ENCODE data around the gene METTL14.

DNA sequence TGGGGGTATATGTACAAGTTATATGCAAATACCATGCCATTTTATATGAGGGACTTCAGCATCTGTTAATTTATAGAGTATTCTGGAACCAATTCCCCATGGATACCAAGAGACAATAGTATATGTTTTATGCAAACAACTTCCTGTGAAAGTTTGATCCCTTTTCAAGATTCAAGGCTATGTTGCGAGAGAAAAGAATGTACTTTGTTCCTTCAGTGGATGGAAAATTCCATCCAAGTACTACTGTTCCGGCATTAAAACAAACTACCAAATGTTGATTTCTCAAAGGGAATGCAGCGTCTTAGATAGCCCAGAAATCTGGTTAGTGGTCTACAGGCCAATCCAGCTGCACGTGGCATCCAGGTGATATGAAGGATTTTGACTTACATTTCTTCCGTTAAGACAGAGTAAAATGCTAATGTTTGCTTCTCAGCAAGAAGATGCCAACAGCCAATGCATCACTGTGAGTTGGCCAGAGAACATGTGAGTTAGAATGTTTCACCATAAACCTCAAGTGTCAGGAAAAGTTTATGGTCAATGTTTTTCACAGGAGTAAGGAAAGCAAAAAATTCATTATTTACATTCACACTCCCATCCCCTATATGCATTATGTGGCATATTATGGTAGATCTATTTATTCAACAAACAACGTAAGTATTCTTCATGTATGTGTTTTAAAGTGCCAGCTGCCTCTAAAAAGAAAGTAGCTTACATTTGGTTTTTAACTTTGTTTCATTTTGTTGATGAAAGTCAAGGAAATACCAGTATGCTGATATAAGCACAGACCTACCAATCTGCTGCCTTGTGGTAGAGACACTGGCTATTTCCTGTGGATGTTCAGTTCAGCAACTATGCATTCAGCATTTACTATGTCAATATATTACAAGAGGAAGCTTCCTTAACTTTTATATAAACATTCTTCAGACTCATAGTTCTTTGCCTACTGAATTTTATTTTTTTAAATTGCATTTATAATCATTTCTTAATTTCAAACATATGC lies 44.4 kb downstream of the METTL14 start:
- TF ChIP-seq, protein P1, sequence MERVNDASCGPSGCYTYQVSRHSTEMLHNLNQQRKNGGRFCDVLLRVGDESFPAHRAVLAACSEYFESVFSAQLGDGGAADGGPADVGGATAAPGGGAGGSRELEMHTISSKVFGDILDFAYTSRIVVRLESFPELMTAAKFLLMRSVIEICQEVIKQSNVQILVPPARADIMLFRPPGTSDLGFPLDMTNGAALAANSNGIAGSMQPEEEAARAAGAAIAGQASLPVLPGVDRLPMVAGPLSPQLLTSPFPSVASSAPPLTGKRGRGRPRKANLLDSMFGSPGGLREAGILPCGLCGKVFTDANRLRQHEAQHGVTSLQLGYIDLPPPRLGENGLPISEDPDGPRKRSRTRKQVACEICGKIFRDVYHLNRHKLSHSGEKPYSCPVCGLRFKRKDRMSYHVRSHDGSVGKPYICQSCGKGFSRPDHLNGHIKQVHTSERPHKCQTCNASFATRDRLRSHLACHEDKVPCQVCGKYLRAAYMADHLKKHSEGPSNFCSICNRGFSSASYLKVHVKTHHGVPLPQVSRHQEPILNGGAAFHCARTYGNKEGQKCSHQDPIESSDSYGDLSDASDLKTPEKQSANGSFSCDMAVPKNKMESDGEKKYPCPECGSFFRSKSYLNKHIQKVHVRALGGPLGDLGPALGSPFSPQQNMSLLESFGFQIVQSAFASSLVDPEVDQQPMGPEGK (CRISPR knock-in tag; IDR thresholded peaks at IDR 0.05; ENCODE audit: borderline replicate concordance) = no peak
- no peak for TF ChIP-seq ISL1 (CRISPR knock-in tag; IDR thresholded peaks at IDR 0.05)
- TF ChIP-seq ZNF8 (CRISPR knock-in tag; IDR thresholded peaks at IDR 0.05) = no peak
- no peak for TF ChIP-seq BACH2 (CRISPR knock-in tag; IDR thresholded peaks at IDR 0.05; ENCODE audit: borderline replicate concordance)

Measured in SK-N-SH treated with all-trans-retinoic acid at 6 μM for 48 hours (cell line).